Fibroblast of the aortic adventitia (primary cell): ENCODE results near the gene STH. TPM values are rescaled to one million over a fixed set of nuclear protein-coding genes. Genes with fewer than 3 reads are reported as not detected.
"Not testable (repeated sequence)": the region's sequence is repeated elsewhere in the genome, so short reads cannot be mapped to it uniquely, and the experiment has no call there.

Experiments
- DNase-seq: peaks from one replicate; pipeline ENCODE4 v3.0.0-alpha.2; 2010; ENCODE audit warnings: low read depth
- H3K4me3 ChIP-seq: 2 replicates; pipeline ENCODE4 v1.5.1; 2011; ENCODE audit warnings: low read depth, mild to moderate bottlenecking, control low read depth, low read length, moderate library complexity
- CTCF ChIP-seq: IDR thresholded peaks from 2 replicates; pipeline ENCODE4 v1.5.1; 2011; ENCODE audit warnings: mild to moderate bottlenecking, low read length, control low read depth, inconsistent platforms; ENCODE audit not compliant: insufficient read depth
- total RNA-seq: library from RNA; depleted of rRNA; stranded (reverse); fragments of >200 nt; gene quantifications from 2 replicates; pipeline ENCODE4 v1.2.3, GENCODE V29; 2012; ENCODE audit warnings: low replicate concordance

The STH gene
- total RNA-seq, 1 donor = not detected

GRCh38 chr17:46001390-46002310 is 2.6 kb downstream of the STH start:
- no peak for TF ChIP-seq CTCF
- H3K4me3 ChIP-seq = no peak overlapping the region
- no peak for DNase-seq

- H3K4me3 ChIP-seq = no peak overlapping the region
- TF ChIP-seq CTCF = peak; percentile 88
- DNase-seq = peak; percentile 69
Measured at GRCh38 chr17:46002311-46002972, 3.4 kb downstream of the STH start.

GRCh38 chr17:46002973-46003316 is 3.9 kb downstream of the STH start:
- no peak overlapping the region for H3K4me3 ChIP-seq
- no peak for TF ChIP-seq CTCF
- no peak for DNase-seq

- no peak overlapping the region for H3K4me3 ChIP-seq
- TF ChIP-seq CTCF = no peak
- DNase-seq = peak; percentile 23
Measured at GRCh38 chr17:46003907-46004748, 5.1 kb downstream of the STH start.

GRCh38 chr17:46006082-46006481 is 7.0 kb downstream of the STH start:
- not testable (repeated sequence) for H3K4me3 ChIP-seq, DNase-seq

GRCh38 chr17:46007461-46007965 is 8.5 kb downstream of the STH start:
- H3K4me3 ChIP-seq = no peak overlapping the region
- no peak for TF ChIP-seq CTCF
- no peak for DNase-seq

GRCh38 chr17:46008591-46008990 is 9.5 kb downstream of the STH start:
- no peak for TF ChIP-seq CTCF
- DNase-seq = no peak
- no peak overlapping the region for H3K4me3 ChIP-seq
